T-helper 2 cell treated with Interferon-gamma antibody and Interleukin-4, amounts not matched to agents 100 ng/mL and 5 ng/mL, for 36 hours (primary cell): Measurements from ENCODE around the gene ZBTB16. TPM values are rescaled to one million over a fixed set of nuclear protein-coding genes. Genes with fewer than 3 reads are reported as not detected.

Experiments used
- intact Hi-C: fragments of 100-400 bp; cut with micrococcal nuclease; formaldehyde crosslinking; loops from one replicate; pipeline ENCODE4 v1.15.1; 2023
- total RNA-seq: library from RNA; stranded (reverse); gene quantifications from 2 replicates; pipeline ENCODE4 v1.2.3, GENCODE V29; 2022

Gene ZBTB16
- total RNA-seq, 1 donor from 2014 or later, result 13.7 TPM

DNA sequence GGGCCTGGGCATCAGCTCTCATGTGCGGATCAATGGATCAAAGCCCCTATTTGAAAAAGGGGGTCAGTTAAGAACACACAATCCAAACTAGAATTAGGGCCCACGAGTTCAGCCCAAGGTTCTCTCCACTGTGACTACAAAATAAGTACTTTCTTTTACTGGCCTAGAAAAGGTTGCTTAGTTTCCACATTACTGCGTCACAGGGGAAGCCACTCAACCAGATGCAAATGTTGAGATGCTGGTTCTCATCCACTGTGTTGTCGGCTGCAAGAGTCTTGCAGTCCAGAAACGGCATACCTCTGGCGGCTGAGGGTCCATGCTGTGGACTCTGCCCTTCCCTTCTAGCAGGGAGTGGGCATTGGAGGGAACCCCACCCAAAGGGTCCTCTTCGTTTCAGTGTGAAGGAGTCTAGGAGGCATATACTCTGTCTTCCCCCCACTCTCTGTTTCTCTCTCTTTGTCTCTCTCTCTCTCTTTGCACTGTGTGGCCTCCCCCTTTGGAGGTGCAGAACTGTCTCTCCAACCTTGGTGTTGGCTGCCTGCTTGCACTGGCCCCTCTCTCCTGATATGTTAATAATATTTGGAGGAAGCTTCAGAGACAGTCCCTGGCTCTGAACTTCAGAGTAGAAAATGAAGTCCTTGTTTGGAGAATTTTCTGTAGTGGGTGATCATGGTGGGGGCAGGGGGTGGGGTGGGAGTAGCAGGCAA lies 137.6 kb downstream of the ZBTB16 start:
- intact Hi-C loops, result loop anchor here (5.0 kb wide), 3 partner anchors 35 to 160 kb away; partner anchors contain the start of gene ZBTB16

DNA sequence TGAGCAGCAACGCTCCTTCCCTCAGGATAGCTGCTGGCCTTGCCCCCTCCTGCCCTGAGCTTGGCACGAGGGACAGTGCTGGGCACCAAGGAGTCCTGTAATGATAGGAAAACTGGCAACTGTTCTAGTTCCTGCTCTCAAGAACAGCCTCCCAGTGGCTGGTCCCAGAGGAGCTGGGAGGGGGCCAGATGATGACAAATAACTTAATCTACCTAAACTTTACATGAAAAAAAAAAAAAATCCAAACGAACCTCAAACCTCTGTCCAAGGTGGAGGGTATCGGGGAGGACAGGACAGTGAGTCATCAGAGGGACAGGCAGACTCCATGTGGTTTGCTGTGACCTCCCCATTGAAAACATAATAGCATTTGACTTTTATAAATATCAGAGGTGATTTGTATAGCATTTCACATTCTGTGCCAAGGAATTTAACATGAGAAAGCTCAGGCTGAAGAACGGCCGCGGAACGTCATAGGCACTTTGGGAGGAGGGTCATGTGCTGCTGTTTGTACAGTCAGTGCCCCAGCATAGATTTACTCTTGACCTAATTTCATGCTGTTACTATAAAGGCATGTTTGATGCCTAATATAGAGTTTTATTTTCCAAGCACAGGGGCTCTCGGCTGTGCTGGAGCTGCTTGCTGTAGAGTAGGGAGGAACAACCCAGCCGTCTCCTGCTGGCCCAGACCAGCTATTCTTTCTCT lies 138.4 kb downstream of the ZBTB16 start:
- intact Hi-C loops, result loop anchor here (5.0 kb wide), 3 partner anchors 36 to 161 kb away; partner anchors contain the start of gene ZBTB16

DNA sequence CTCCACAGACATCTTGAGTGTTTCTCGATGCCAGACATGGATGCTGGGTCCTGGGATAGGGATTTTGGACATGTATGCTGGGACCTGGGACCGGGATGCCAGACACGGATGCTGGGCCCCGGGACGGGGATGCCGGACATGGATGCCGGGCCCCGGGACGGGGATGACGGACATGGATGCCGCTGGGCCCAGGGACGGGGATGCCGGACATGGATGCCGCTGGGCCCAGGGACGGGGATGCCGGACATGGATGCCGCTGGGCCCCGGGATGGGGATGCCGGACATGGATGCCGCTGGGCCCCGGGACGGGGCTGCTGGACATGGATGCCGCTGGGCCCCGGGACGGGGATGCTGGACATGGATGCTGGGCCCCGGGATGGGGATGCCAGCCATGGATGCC lies 139.5 kb downstream of the ZBTB16 start:
- intact Hi-C loops, result loop anchor here (5.0 kb wide), 3 partner anchors 37 to 162 kb away; partner anchors contain the start of gene ZBTB16

DNA sequence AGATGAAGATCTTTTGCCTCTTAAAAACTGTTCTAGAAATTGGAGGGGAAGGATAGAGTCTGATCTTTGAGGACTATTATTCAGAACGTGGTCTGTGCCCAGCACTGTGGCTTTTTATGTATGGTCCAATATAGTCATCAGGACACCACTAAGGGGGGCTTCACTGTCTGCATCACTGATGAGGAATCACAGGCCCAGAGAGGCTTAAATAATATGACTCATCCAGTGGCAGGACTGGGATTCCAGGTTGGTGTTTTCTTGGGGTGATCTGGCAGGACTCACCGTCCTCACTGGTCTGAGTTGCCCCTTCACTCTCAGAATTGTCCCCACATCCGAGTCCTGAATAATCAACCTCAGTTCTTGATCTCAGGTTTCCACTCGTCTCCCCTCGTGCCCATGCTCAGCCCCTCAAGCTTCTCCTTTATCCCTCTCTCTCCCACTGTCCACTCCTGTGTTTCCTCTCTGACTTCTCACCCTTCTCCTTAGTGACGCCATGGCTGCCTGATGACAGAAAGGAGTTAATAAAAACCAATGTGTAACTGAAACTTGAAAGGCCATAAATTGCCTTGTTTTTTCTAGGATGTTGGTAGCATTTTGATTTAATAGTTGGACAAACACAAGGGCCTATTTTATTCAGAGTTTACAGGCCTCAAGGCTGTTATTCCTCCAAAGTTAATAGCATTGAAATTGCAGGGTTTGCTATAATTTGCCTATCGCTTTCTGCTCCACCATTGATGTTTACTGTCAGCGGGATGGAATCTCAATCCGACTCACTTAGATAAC lies 141.0 kb downstream of the ZBTB16 start:
- intact Hi-C loops, result no loop called here

DNA sequence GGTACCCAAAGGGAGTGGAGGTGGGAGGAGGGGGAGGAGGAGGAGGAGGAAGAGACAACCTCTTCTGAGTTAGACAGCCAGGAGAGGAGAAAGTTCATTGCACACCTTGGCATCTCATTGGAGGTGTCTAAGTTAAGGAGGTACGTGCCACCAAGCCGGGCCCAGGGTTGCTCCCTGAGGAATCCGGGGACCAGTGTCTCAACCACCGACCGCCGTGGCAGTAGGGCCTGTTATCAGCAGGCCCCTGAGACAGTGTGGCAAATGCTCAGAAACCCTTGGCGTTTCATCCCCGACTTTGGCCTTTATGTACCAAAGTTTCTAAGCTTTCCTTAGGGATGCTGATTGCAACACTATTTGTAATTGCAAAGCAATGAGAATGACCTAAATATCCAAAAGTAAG lies 141.7 kb downstream of the ZBTB16 start:
- intact Hi-C loops, result no loop called here

DNA sequence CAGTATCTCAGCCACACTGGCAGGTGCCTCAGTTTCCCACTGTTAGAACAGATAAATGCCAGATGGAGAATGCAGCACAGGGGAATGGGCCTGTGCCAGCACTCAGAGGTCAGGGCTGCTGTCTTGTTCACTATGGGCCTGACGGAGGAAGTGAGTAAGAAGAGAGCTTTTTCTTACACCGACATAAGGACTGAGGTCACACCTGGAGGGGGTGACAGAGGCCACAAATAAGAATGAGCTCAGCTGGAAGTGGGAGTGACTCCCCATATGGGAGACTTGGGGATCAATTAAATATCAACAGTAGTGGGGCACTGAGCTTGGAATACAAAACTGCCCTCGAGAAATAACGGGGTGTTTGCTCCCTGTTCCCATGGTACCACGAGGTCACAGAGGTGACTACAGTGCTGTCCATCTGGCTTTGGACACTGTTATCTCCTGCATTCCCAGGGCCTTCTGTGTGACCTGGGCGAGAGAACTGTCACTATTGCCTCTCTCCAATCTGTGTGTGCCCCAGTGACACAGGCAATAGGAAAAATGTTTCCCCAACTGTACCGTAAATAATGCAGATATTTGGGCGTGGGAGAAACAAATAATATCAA lies 142.6 kb downstream of the ZBTB16 start:
- intact Hi-C loops, result no loop called here

DNA sequence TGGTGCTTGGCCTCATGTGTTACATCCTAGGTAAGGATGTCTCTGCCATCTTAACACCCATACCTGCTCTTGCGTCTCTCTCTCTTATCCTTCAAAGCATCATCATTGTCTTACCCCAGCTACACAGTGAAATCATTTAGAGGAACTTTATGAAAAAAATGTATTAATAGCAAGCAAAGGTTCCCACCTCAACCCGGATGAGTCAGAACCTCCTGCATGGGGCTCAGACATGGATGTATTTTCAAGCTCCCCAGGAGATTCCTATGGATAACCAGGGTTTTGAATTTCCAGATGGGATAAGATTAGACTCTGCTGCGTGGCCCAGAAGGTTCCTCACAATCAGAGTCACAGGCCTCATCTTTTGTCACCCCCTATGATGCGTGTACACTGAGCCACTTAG lies 147.6 kb downstream of the ZBTB16 start:
- intact Hi-C loops, result no loop called here

DNA sequence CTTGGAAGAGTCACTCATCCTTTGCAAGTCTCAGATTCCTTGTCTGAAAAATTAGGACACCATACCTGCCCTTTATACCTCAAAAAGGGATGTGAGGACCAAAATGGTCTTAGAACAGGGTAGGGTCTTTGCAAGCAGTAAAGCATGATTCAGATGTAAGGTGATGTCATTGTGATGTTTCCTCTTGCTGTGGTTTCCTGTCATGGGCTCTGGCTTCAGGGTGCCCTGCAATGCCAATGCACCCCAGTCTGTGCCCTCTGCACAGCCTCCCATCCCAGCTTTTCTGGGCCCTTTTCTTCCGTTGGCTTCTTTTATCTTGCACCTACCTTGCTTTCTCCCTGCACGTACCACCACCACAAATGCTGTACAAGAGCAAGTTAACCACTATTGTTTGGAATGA lies 148.9 kb downstream of the ZBTB16 start:
- intact Hi-C loops, result loop anchor here (1.0 kb wide), 1 partner anchor 8 kb away; no protein-coding TSS in a partner anchor

DNA sequence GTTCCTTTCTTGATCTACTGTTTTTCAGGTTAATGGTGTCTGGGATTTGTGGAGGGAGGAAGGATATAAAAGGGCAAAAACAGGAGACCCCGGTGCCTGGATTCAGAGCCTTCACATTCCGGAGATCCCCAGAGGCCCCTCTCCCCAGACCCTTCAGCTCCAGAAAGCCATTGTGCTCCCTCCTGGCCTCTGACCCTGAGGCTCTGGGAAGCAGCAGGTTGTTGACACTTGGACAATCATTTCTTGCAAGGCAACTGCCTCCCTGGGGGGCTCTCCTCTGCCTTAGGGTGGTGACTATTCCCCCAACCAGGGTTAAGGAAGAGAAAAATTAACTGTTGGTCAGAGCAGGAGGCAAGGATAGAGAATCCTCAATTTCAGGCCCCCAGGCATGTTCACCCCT lies 149.8 kb downstream of the ZBTB16 start:
- intact Hi-C loops, result no loop called here

DNA sequence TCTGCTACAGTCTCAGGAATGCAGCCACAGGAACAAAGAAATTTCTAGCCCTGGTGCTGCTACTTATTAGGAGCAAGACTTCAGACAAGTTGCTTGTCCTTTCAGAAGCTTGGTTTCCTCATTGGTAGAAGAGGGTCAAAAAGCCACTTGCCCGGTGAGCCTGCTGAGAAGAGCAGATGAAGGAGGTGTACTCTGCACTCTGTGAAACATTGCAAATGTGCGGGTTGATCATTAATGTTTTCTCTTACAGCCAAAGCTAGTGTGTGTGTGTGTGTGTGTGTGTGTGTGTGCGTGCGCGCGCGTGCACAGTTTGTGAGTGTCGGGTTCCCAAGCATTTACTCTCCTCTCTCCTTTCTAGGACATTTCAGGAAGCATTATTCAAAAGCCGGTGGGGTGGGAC lies 150.4 kb downstream of the ZBTB16 start:
- intact Hi-C loops, result no loop called here

DNA sequence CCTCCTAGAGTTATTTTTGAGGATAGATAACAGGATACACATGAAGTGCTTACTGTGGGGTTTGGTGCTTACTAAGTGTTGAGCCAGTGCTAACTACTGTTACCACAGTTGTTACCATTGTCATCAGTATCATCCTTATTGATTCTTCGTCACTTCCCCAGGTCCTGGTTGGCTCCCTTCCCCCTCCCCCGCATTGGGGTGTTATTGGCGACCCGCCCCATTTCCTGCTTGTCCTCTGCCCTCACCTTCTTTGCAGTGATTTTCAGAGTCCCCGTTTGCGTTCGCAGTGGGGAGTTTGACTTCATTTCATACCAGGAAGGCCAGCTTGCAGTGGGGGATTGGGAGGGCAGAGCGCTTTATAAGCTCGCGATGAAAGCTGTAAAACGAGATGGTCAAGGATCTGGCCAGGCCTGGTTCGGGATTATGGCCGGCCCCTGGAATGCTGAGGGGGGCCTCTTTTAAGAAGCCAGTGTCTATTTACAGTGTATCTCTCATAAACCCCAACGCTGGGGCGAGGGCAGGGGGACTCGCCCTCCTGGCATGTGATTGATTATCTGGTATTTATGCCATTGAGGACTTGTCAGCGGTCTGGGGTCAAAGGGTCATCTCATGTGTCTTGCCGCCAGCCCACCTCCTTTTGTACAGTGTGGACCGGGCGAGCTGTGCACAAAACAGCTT lies 152.1 kb downstream of the ZBTB16 start:
- intact Hi-C loops, result no loop called here

DNA sequence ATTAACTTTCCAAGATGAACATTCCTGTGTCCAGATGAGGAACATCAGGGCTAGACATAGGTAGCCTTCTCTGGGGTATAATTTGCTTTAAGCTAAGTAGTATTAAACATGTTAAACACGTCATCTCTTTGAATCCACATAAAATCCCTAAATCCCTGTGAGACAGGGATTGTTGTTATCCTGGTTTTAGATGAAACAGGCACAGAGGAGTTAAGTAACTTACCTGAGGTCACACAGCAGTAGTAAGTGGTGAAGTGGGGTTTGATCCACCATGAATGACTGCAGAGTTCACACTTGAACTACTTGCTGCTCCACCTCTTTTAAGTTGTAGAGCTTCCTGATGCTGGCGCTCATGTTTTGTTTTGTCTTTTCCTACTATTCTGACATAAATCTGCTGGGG lies 154.1 kb downstream of the ZBTB16 start:
- intact Hi-C loops, result no loop called here

DNA sequence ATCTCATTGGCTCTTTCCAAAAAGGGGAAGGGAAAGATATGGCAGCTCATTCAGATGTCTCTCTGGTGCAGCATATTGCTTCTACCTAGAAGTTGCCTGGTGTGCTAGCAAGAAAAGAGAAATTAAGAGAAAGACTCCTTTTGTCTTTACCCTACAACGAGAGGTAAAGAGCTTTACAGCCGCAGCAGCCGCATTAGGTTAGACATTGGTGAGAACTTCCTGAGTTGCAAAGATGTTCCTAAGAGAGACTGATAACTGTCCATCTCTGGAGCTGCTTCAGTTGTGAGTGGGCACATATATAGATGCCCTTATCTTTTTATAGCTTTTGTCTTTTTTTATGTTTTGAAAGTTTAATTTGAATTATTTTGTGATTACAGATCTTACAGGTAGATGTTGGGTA lies 155.9 kb downstream of the ZBTB16 start:
- intact Hi-C loops, result no loop called here

DNA sequence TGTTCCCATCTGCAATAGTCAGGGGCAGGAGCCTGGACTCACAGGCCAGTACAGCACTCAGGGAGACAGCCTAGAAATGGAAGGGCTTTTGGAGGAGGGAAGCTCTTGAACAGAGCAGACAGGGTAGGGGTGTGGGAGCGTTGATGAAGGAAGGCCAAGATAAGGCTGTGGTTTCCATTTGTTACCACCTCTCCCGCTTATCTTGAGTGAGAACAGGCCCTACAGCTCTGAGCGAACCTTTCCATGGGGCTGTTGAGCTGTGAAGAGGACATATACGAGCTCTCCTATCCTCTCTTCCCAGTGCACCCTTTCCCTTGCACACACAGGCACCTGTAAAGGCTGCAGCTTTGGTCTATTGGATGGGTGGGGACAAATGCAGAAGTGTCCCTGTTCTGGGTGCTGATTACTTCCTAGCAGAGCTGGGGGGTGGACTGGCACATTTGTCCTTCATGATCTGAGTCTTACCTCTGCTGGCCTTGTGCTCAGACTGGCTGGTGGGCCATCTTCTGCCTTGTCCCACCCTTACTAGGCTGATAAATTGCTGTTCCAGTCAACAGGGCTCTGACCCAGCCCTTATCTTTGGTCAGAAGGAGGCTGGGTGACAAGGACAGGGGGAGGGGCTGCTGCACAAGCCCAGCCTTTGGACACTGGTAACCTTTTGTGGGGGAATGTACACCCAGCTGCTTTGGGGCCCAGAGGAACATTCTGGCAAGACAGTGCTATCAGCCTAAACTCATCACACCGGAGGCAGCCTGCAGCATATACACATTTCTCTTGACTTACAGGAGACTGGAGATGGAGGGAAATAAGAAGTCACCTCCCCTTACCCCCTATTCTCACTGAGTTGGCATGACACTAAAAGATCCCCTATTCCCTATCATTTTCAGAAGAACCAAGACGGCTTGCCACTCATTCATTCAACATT lies 156.6 kb downstream of the ZBTB16 start:
- intact Hi-C loops, result loop anchor here (1.0 to 2.0 kb wide), 2 partner anchors 8 to 55 kb away; no protein-coding TSS in a partner anchor

DNA sequence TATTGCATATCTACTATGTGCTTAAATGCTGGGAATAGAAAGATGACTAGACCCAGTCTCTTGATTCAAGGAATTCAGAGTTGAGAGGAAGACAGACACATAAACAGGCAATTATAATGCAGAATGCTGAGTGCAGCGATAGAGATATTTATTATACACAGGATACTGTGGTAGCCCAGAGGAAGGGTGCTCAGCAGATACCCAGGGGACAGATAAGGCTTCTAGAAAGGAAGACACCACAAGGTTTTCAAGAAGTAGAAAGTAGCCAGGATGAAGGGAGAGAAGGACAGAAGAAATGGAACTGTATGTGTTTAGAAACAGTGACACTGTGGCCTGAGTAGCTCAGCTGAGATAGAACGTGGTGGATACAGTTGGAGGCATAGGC lies 157.3 kb downstream of the ZBTB16 start:
- intact Hi-C loops, result loop anchor here (1.0 to 2.0 kb wide), 3 partner anchors 8 to 56 kb away; no protein-coding TSS in a partner anchor

DNA sequence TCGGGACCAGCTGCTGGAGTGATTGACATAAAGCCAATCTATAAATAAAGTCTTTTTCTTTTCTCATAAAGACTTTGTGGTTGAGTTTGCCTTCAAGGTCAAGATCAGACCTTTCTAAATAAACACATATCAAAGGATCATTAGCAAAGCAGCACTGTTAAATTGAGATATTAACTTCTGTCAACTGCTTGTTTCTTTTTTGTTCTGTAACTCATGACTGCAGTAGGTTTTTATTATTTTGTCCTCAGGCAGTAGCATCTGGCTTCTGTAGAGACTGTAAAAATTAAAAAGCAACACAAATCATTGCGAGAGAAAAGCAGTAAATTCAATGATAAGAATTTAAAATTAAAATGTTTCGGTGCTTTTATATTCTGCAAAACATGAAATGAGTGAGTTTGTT lies 159.0 kb downstream of the ZBTB16 start:
- intact Hi-C loops, result no loop called here

DNA sequence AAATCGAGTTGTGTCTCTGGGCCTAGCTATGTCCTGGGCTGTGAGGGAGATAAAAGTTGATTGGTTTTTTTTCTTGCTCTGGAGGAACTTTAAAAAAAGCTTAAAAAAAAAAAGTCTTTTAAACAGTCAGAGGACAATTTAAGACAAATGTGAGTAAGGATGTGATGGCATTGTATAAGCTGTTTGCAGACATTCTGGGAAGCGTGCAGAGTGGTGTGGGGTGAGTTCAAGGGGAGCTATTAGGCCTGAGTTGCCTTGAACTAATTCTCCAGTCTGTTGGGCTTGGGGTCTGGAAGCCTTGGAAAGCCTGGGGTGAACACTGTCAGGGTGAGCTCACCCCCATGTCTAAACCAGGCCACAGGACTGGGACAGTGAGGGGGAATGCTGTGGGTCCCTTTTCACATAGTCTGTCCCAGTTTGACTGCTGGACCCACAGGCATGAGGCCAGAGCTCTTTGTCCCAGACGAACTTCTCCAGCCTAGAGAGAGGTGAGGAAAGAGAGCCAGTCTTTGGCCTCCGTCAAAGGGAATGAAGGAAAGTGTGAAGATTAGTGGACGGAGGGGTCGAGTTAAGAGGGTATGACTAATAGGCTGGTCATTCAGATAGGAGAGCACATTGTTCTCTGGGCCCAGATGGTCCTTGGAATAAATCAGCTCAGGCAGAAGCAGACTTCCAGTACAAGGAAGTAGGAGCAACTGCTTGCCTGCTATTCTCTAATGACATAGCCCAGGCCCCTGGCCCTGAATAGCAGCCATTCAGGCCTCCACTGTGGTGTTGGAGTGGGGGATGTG lies 160.2 kb downstream of the ZBTB16 start:
- intact Hi-C loops, result no loop called here

DNA sequence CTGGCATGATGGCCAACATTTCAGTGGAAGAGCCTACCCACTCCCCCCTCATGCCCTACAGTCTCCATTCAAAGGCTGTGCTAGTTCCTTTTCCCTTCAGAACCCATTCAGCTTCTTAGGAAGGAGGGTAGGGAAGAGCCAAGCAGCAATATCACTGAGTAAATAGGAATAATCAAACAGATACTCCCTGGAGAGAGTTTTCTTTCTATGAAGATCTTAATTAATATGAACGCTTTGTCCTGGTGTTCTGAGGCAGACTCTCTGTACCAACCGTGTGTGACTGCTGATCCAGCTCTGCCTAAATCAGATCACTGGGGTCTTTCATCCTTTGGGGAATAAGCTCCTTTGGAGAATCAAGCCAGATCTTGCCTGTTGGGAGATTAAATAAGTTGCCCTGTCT lies 161.5 kb downstream of the ZBTB16 start:
- intact Hi-C loops, result no loop called here

DNA sequence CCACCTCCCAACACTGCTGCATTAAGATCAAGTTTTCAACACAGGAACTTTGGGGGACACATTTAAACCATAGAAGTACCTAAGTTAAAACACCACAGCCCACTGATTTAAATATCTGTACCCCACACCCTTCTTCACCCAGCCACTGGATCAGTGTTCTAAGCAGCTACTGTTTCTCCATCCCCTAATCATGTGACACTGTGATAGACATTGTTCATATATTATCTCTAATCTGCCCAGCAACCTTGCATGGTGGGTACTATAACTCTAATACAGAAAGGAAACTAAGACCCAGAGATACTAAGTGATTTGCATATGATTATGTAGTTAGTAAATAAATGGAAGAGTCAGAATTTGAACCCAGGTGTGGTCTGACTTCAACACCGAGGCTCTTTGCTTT lies 166.2 kb downstream of the ZBTB16 start:
- intact Hi-C loops, result no loop called here
